Adipocyte (in vitro differentiated cells): Measurements from ENCODE around the gene NCKIPSD.

Source experiments
- DNase-seq: peaks from one replicate; pipeline ENCODE4 v3.0.0-alpha.2; 2015; ENCODE audit warnings: low read depth
- H3K27me3 ChIP-seq: replicated peaks from 2 replicates; pipeline ENCODE4 v1.7.0; 2013; ENCODE audit warnings: mild to moderate bottlenecking, low read length, moderate library complexity; ENCODE audit not compliant: control insufficient read depth, insufficient read depth
- H3K36me3 ChIP-seq: 2 replicates; pipeline ENCODE4 v1.7.0; 2013; ENCODE audit warnings: low read length, mild to moderate bottlenecking, moderate library complexity; ENCODE audit not compliant: control insufficient read depth, insufficient read depth, severe bottlenecking
- H3K4me1 ChIP-seq: 2 replicates; pipeline ENCODE4 v1.7.0; 2013; ENCODE audit warnings: mild to moderate bottlenecking, low read length, moderate library complexity; ENCODE audit not compliant: control insufficient read depth, insufficient read depth
- H3K4me3 ChIP-seq: 2 replicates; pipeline ENCODE4 v1.7.0; 2013; ENCODE audit warnings: mild to moderate bottlenecking, low read length, moderate library complexity
- H3K9ac ChIP-seq: 2 replicates; pipeline ENCODE4 v1.7.0; 2013; ENCODE audit warnings: mild to moderate bottlenecking, low read length, moderate library complexity
- H3K9me3 ChIP-seq: 2 replicates; pipeline ENCODE4 v1.7.0; 2013; ENCODE audit warnings: mild to moderate bottlenecking, low read length, moderate library complexity; ENCODE audit not compliant: control insufficient read depth

NCKIPSD gene

DNA sequence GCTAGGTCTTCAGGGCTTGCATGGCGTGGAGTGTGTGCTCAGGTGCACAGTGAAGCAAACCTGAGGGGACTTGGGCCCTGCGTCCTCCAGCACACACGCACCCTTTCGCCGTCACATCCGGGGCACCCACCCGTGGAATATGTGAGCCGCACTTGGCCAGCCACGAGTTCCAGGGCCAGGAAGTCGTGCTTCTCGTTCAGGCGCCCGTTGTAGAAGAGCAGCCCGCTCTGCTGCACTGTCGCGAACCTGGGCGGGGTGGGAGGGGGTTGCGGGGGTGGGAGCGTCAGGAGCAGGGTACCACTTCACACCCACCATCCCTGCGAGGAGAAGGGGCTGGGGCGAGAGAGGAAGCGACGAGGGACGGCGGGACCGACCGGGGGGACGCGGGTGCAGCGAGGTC lies 30.1 kb downstream of the NCKIPSD start:
- Histone ChIP-seq H3K36me3 (no peaks in the 10 kb centered on the region), H3K4me3 (no peak overlapping the region), H3K9me3 (no peaks in the 10 kb centered on the region), H3K27me3 (no peaks in the 10 kb centered on the region), H3K9ac (no peak overlapping the region), H3K4me1 (peaks cover 8% of the 10 kb centered on the region)
- DNase-seq = no peak

DNA sequence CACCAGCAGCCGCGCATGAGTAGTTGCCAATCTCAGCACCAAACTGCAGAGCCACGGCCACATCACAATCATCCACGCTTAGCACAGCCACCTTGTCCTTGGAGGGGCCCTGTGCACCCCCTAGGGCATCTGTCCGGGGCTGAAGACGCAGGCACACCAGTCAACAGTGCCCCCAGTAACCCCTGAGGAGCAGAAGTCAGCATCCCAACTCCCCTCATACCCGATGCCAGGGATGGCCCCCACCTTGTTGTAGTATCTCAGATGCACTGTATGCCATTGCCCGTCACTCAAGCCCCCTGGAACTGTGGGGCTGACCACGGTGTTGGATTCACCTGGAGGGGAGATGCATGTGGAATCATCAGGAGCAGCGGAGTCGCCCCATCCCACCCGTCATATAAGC lies 30.7 kb downstream of the NCKIPSD start:
- H3K27me3 ChIP-seq = no peaks in the 10 kb centered on the region
- no peak overlapping the region for H3K4me3 ChIP-seq
- H3K4me1 ChIP-seq = peaks cover 8% of the 10 kb centered on the region
- DNase-seq = no peak
- H3K36me3 ChIP-seq = no peaks in the 10 kb centered on the region
- H3K9ac ChIP-seq = no peak overlapping the region
- H3K9me3 ChIP-seq = no peaks in the 10 kb centered on the region

DNA sequence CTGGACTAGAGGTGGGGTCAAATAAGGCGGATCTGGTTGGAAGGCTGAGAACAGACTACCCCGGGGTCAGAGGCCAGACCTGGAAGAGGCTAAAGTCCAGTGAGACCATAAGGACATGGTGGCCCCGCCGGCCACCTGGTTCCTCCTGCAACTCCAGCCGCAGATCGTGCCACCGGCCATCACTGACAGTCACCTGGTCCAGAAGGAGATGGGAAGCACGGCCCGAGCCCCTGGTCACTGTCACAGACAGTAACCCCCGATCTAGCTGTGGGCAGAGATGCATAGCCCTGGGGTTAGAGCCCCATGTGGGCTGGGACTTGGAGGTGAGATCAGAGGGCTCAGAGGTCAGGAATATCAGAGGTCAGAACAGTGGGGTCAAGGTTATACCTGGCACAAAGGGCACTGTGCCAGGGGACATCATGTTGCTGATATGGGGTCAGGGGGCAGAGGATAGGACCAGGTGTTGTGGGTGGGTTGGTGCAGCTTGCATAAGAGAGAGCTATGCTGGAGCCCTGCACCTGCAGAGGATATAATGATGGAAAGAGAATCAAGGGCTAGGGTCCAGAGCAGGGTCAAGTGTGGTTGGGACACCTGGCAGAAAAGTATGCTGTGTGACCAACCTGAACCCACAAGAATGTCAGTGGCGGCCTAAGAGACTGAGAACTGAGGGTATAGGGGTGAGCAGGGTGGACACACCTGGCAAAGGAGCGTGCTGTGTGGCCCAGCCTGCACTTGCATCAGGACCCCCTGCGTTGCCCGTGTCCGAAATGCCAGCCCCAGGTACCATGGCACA lies 32.6 kb downstream of the NCKIPSD start:
- Histone ChIP-seq H3K9ac (no peak overlapping the region), H3K9me3 (no peaks in the 10 kb centered on the region), H3K4me1 (peaks cover 8% of the 10 kb centered on the region), H3K4me3 (no peak overlapping the region), H3K36me3 (no peaks in the 10 kb centered on the region), H3K27me3 (peaks cover 3% of the 10 kb centered on the region)
- DNase-seq = no peak

DNA sequence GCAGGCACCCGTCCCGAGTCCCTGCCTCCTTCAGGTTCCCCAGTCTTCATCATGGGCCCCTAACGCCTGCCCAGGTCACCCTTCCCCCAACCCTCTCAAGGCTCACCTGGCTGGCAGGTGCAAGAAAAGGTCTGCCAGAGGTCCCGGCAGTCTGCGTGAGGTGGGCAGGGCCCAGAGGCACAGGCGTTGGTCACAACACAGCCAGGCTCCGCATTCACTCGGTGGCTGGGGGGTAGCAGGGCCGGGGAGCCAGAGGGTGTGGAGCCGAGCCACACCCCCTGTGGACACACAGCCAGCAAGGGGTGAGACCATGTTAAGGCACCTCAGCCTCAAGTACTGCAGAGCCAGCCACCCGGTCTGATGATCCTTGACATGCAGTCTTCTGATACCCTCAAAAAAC lies 33.9 kb downstream of the NCKIPSD start:
- Histone ChIP-seq H3K36me3 (no peaks in the 10 kb centered on the region), H3K27me3 (peaks cover 3% of the 10 kb centered on the region), H3K4me1 (peaks cover 7% of the 10 kb centered on the region), H3K4me3 (no peak overlapping the region), H3K9ac (no peak overlapping the region), H3K9me3 (no peaks in the 10 kb centered on the region)
- DNase-seq = no peak

DNA sequence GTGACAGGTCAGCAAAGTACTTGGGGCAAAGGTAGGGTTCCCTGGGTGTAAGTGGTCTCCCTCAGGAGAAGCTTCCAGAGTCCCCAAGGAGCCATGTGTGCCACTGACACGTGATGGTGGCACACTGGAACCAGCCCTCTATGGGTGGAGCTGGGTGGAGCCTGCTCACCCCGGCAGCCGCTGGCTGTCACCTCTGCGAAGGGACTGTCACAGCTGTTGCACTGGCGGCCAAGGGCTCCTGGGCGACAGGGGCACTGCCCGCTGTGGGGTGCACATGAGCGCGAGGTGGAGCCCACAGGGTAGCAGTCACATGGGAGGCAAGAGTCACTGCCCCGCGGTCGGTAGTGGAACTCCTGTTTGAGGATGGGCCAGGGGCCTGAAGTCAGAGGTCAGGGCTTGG lies 35.0 kb downstream of the NCKIPSD start:
- no peak overlapping the region for H3K9ac ChIP-seq
- no peak overlapping the region for H3K4me3 ChIP-seq
- no peaks in the 10 kb centered on the region for H3K9me3 ChIP-seq
- H3K4me1 ChIP-seq = no peaks in the 10 kb centered on the region
- no peaks in the 10 kb centered on the region for H3K36me3 ChIP-seq
- DNase-seq = no peak
- peaks cover 3% of the 10 kb centered on the region for H3K27me3 ChIP-seq

DNA sequence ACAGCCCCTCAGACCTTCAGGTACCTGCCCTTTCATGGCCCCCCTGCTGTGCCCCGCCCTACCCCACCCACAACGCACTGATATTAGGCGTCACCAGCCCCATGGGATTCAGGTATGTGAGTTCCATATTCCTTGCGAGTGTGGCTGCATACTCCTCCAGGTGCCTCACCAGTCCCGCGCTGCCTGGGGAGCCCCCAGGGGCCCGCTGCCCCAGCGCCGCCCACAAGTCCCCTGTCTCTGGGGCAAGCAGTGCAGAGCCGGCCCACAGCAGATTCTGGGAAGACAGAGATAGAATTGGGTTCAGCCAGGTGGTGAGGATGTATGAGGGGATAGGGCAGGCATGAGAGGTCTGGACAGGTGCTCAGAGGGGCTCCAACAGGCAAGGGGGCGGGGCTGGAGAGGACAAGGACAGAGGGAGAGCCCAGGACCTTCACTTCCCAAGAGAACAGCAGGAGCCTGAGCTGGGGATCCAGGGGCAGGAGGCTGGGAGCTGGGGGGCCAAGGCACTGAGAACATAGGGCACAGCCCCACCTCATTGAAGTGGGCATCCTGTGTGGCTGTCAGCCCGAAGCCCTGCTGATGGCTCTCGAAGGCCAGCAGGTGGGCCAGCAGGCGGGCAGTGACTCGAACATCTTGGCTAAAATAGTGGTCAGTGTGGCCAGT lies 37.4 kb downstream of the NCKIPSD start:
- H3K9ac ChIP-seq = no peak overlapping the region
- DNase-seq = no peak
- peaks cover 3% of the 10 kb centered on the region for H3K27me3 ChIP-seq
- no peaks in the 10 kb centered on the region for H3K9me3 ChIP-seq
- H3K4me1 ChIP-seq = no peaks in the 10 kb centered on the region
- no peaks in the 10 kb centered on the region for H3K36me3 ChIP-seq
- no peak overlapping the region for H3K4me3 ChIP-seq

DNA sequence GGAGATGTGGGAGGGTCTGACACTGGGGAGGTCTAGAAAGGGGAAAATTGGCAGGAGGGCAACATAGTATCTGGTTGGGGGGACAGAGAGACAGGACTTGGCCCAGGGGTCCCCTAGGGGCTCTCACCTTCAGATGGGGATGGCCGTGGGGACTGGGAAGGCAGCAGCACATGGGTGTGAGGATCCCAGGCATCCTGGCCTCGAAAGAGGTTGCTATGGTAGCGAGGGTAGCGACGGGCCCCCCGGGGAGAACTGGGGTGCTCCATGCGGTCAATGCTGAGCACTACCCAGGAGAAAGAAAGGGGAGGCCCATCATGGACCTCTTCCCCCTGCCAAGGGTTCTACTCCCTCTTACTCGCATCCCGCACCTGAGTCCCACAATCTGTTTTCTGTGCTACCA lies 38.0 kb downstream of the NCKIPSD start:
- Histone ChIP-seq H3K4me1 (no peaks in the 10 kb centered on the region), H3K4me3 (no peak overlapping the region), H3K36me3 (no peaks in the 10 kb centered on the region), H3K9ac (no peak overlapping the region), H3K9me3 (no peaks in the 10 kb centered on the region), H3K27me3 (peaks cover 3% of the 10 kb centered on the region)
- no peak for DNase-seq

DNA sequence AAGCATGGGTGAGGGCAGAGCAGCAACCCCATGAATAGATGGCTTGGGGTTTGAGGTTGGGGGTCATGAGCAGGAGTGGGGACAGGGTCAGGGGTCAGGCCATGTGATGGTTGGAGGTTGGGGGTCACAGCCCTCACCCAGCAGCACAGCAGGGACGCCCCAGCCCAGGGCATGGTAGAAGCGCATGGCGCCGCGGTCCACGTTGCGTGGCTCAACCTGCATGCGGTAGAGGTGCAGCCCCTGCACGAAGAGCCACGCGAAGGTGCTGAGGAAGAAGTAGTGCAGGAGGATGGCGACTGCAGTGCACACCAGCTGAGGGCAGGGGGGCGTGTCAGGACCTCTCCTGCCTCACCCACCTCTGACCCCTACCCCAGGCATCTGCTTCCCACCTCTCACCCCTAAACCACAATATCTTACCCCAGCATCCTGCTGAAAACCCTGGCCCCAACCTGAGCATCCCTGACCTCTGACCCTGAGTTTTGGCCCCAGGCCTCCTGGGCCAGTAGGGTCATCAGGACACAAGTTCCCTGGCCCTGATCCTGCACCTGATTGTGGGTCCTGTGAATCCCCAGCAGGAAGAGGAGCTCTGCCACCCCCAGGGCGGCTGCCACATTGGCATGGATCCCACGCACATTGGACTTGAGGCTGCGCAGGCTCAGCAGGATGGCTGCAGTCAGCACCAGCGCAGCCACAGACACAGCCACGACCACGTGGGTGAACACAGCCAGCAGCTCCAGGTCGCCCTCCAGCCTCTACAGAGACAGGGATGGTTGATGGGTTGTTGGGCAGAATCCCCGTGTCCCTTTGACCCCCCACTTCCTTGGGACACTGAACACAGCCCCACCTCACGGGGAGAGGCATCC lies 40.6 kb downstream of the NCKIPSD start:
- Histone ChIP-seq H3K4me3 (no peak overlapping the region), H3K9me3 (no peaks in the 10 kb centered on the region), H3K36me3 (no peaks in the 10 kb centered on the region), H3K4me1 (no peaks in the 10 kb centered on the region), H3K27me3 (peaks cover 3% of the 10 kb centered on the region), H3K9ac (no peak overlapping the region)
- DNase-seq = no peak

DNA sequence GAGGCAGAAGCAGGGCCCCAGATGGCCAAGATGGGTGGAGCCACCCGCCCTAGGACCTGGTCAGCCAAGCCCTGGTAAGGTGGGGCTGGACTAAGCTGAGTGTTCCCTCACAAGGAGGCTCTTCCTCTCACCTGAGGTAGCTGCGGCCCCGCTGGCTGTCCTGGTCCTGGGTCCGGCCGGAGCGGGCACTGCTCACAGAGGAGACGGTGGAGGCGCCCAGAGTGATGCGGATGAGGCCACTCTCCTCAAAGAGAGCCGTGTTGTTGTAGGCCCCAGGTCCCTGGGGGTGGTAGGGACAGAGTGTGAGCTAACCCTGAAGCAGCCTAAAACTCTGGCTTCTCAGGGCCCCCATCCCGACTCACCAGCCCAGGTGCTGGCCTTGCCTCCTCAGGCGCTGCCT lies 43.1 kb downstream of the NCKIPSD start:
- H3K27me3 ChIP-seq = no peaks in the 10 kb centered on the region
- H3K4me1 ChIP-seq = no peaks in the 10 kb centered on the region
- no peaks in the 10 kb centered on the region for H3K9me3 ChIP-seq
- H3K9ac ChIP-seq = no peak overlapping the region
- no peak for DNase-seq
- no peaks in the 10 kb centered on the region for H3K36me3 ChIP-seq
- H3K4me3 ChIP-seq = no peak overlapping the region

DNA sequence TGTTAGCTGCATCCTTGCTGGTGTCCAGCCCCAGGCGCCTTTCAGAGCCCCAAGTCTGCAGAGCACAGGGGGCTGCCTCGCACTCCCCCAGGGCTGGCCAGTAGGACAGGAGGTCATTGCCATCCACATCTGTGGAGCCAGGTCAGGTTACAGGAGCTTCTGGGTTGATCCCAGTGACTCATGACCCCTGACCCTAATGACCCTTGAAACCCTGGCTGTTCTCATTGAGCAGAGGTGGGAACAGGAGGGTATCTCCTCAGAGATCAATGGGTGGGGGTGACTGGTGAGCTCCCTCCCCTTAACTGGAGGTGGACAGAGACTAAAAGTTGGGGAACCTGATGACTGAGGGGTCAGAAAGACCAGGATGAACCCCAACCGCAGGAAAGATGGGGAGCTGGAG lies 44.3 kb downstream of the NCKIPSD start:
- no peak overlapping the region for H3K4me3 ChIP-seq
- H3K9me3 ChIP-seq = no peaks in the 10 kb centered on the region
- no peak for DNase-seq
- H3K36me3 ChIP-seq = no peaks in the 10 kb centered on the region
- H3K27me3 ChIP-seq = no peaks in the 10 kb centered on the region
- peaks cover 5% of the 10 kb centered on the region for H3K4me1 ChIP-seq
- no peak overlapping the region for H3K9ac ChIP-seq

DNA sequence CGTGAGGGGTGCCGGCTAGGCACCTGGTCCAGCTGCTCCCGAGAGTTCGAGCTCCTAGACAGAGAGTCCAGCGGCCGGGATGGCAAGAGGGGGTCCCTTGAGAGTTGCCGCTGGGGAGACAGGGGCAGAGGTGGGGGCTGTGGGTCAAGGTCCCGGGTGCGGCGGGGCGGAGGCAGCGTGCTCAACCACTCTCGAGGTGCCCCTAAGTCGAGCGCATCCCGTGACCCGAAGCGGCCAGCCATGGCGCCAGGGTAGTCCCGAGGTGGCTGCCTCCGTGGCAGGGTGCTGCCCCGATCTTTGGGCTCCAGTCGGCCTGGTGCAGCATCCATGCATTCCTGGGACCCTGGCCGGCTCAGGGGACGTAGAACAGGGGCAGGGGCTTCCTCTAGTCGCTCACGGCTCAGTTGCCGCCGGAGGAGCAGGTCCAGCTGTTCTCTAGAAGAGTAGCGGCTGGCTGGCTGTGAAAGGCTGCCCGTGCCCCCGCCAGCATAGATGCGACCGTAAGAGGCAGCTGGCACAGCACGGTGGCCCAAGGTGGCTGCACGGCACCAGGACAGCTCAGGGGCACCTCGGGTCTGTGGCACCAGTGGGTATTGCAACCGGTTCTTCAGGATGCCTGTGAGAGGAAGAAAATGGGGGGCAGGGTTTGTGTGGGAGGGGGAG lies 45.6 kb downstream of the NCKIPSD start:
- Histone ChIP-seq H3K9ac (no peak overlapping the region), H3K9me3 (no peaks in the 10 kb centered on the region), H3K36me3 (no peaks in the 10 kb centered on the region), H3K4me3 (no peak overlapping the region), H3K27me3 (no peaks in the 10 kb centered on the region), H3K4me1 (peaks cover 11% of the 10 kb centered on the region)
- no peak for DNase-seq
